DMS 273 treated with DMSO at 0.1 percent for 48 hours (cell line): ENCODE results near the gene FAM193B.

Source experiments
- DNase-seq: peaks from one replicate; lab custom pipeline; 2025; lab: John Stamatoyannopoulos, UW

The FAM193B gene

GRCh38 chr5:177470759-177471536, 83.4 kb downstream of the FAM193B start:
- no peak for DNase-seq
